ENCODE data around the gene MXD1. TPM values are rescaled to one million over a fixed set of nuclear protein-coding genes. Genes with fewer than 3 reads are reported as not detected.
A peak's percentile ranks its signal among the peaks of the same experiment; 100 is the strongest.

Gene MXD1
- polyA plus RNA-seq, 3 donors = 83.1 to 247 (median 112) TPM

- peaks cover 28 to 30% of the 10 kb centered on the region in 2 donors for H3K36me3 ChIP-seq (replicated peaks in 1 of 2; ENCODE audit: control insufficient read depth in 1 of 2, insufficient read depth in 2 of 2, low read length in 2 of 2)
- H4K20me1 ChIP-seq (ENCODE audit: insufficient read depth, low read length) = peaks cover 21% of the 10 kb centered on the region
- peaks cover 0 to 2% (median 0%) of the 10 kb centered on the region in 7 donors for H3K9me3 Mint-ChIP-seq
- intact Hi-C loops (cut with micrococcal nuclease) = loop anchor here in 1 of 2 donors (5.0 kb wide), 1 partner anchor 33 kb away; no protein-coding TSS in a partner anchor
- peaks cover 38 to 41% of the 10 kb centered on the region in 2 donors for H3K36me3 Mint-ChIP-seq
- H3K4me3 Mint-ChIP-seq = peak overlapping the region; percentile 20 to 76
- peak; percentile 84 to 91 (median 90) for DNase-seq
- peaks cover 17% of the 10 kb centered on the region for H3K79me2 ChIP-seq (ENCODE audit: insufficient read depth, low read length)
- peak overlapping the region; percentile 28 for H3K4me2 ChIP-seq (replicated peaks; ENCODE audit: extremely low read depth, low read length, poor library complexity, severe bottlenecking)
- peak overlapping the region; percentile 71 to 92 for H3K27ac ChIP-seq (ENCODE audit: low read depth in 1 of 2, low read length in 2 of 2)
- 10% methylated on average over 7 of the region's 8 CpGs for WGBS (ENCODE audit: insufficient coverage)
- H3K9ac ChIP-seq (ENCODE audit: insufficient read depth, low read length, poor library complexity, severe bottlenecking) = peak overlapping the region; percentile 53
- H3K27ac Mint-ChIP-seq = peak overlapping the region; percentile 94 to 98 (median 97)
- TF ChIP-seq, protein P1, sequence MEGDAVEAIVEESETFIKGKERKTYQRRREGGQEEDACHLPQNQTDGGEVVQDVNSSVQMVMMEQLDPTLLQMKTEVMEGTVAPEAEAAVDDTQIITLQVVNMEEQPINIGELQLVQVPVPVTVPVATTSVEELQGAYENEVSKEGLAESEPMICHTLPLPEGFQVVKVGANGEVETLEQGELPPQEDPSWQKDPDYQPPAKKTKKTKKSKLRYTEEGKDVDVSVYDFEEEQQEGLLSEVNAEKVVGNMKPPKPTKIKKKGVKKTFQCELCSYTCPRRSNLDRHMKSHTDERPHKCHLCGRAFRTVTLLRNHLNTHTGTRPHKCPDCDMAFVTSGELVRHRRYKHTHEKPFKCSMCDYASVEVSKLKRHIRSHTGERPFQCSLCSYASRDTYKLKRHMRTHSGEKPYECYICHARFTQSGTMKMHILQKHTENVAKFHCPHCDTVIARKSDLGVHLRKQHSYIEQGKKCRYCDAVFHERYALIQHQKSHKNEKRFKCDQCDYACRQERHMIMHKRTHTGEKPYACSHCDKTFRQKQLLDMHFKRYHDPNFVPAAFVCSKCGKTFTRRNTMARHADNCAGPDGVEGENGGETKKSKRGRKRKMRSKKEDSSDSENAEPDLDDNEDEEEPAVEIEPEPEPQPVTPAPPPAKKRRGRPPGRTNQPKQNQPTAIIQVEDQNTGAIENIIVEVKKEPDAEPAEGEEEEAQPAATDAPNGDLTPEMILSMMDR (IDR thresholded peaks at IDR 0.05) = no peak
- H3K4me3 ChIP-seq (replicated peaks in 1 of 3; ENCODE audit: low read depth in 2 of 3, low read length in 3 of 3) = peak overlapping the region in 1 of 3 experiments; percentile 23
- no peaks in the 10 kb centered on the region for H3K27me3 Mint-ChIP-seq (ENCODE audit: low read depth in 3 of 3)
- H3K9me3 ChIP-seq (replicated peaks in 1 of 2; ENCODE audit: control insufficient read depth in 1 of 2, insufficient read depth in 1 of 2, low read length in 2 of 2) = no peaks in the 10 kb centered on the region
- H3K4me1 ChIP-seq (ENCODE audit: control insufficient read depth in 1 of 2, insufficient read depth in 2 of 2, low read length in 2 of 2) = peaks cover 61 to 65% of the 10 kb centered on the region in 2 donors
- H3K4me1 Mint-ChIP-seq = peaks cover 67% of the 10 kb centered on the region
- peak overlapping the region; percentile 6 for H2AFZ ChIP-seq (ENCODE audit: insufficient read depth, low read depth, low read length, poor library complexity, severe bottlenecking)
- H3K27me3 ChIP-seq (ENCODE audit: control insufficient read depth in 2 of 2, insufficient read depth in 2 of 2, low read length in 2 of 2) = no peaks in the 10 kb centered on the region
These were observed 30.5 kb downstream of the MXD1 start for GRCh38 chr2:69945441-69945840.

DNA sequence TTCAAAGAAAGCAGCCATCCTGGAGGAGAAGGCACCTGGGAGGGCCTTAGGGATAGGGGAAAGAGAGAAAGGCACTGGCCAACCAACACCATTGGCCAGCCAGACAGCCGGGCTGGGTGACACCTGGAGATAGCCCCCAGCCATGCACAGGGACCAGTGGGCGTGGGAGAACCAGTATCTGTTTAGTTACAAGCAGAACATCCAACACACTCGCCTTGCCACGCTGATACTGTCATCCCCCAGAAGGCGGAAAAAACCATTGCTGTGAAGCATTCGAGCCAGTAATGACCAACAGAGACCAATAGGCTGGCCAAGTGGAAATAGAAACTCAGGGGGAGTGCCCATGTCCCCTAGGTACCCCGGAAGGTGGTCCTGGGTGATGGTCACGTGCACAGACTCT lies 31.0 kb downstream of the MXD1 start:
- H3K79me2 ChIP-seq (ENCODE audit: insufficient read depth, low read length) = peaks cover 12% of the 10 kb centered on the region
- DNase-seq = peak in 1 of 3 donors; percentile 41
- peak overlapping the region; percentile 71 to 92 for H3K27ac ChIP-seq (ENCODE audit: low read depth in 1 of 2, low read length in 2 of 2)
- Mint-ChIP-seq H3K4me3 (peak overlapping the region in 1 of 2 donors; percentile 76), H3K36me3 (peaks cover 33 to 36% of the 10 kb centered on the region in 2 donors), H3K27me3 (ENCODE audit: low read depth in 3 of 3) (no peaks in the 10 kb centered on the region), H3K27ac (peak overlapping the region; percentile 94 to 98 (median 97)), H3K9me3 (peaks cover 0 to 2% (median 0%) of the 10 kb centered on the region in 7 donors), H3K4me1 (peaks cover 67% of the 10 kb centered on the region)
- peaks cover 61 to 65% of the 10 kb centered on the region in 2 donors for H3K4me1 ChIP-seq (ENCODE audit: control insufficient read depth in 1 of 2, insufficient read depth in 2 of 2, low read length in 2 of 2)
- no peaks in the 10 kb centered on the region for H3K9me3 ChIP-seq (replicated peaks in 1 of 2; ENCODE audit: control insufficient read depth in 1 of 2, insufficient read depth in 1 of 2, low read length in 2 of 2)
- peaks cover 16% of the 10 kb centered on the region for H4K20me1 ChIP-seq (ENCODE audit: insufficient read depth, low read length)
- H3K36me3 ChIP-seq (replicated peaks in 1 of 2; ENCODE audit: control insufficient read depth in 1 of 2, insufficient read depth in 2 of 2, low read length in 2 of 2) = peaks cover 23 to 25% of the 10 kb centered on the region in 2 donors
- H3K4me3 ChIP-seq (replicated peaks in 1 of 3; ENCODE audit: low read depth in 2 of 3, low read length in 3 of 3) = peak overlapping the region in 1 of 3 experiments; percentile 53
- H3K4me2 ChIP-seq (replicated peaks; ENCODE audit: extremely low read depth, low read length, poor library complexity, severe bottlenecking) = peak overlapping the region; percentile 28
- peak overlapping the region; percentile 6 for H2AFZ ChIP-seq (ENCODE audit: insufficient read depth, low read depth, low read length, poor library complexity, severe bottlenecking)
- peak overlapping the region; percentile 53 for H3K9ac ChIP-seq (ENCODE audit: insufficient read depth, low read length, poor library complexity, severe bottlenecking)
- 92% methylated on average over 3 of the region's 8 CpGs for WGBS (ENCODE audit: insufficient coverage)
- TF ChIP-seq, protein P1 (IDR thresholded peaks at IDR 0.05) = no peak
- no peaks in the 10 kb centered on the region for H3K27me3 ChIP-seq (ENCODE audit: control insufficient read depth in 2 of 2, insufficient read depth in 2 of 2, low read length in 2 of 2)
- intact Hi-C loops (cut with micrococcal nuclease) = loop anchor here in 1 of 2 donors (2.0 to 5.0 kb wide), 2 partner anchors 34 to 39 kb away; no protein-coding TSS in a partner anchor

Measured in CD14-positive monocyte (primary cell).